ENCODE measurements around the gene UNC5A.

DNA sequence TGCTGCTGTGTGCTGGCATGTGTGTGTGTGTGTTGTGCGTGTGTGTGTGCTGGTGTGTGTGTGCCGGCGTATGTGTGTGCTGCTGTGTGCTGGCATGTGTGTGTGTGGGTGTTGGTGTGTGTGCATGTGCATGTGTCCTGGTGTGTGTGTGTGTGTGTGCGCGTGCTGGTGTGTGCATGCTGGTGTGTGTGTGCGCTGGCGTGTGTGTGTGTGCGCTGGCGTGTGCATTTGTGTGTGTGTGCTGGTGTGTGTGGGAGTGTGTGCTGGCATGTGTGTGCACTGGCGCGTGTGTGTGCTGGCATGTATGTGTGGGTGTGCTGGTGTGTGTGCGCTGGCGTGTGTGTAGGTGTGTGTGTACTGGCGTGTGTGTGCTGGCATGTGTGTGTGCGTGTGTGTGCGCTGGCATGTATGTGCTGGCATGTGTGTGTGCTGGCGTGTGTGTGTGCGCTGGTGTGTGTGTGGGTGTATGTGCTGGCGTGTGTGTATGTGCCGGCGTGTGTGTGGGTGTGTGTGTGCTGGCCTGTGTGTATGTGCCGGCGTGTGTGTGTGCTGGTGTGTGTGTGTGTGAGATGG is 20.1 kb downstream of the UNC5A start:
- no peak for TF ChIP-seq CTCF (IDR thresholded peaks at IDR 0.05)
- no peak for TF ChIP-seq POLR2A (IDR thresholded peaks at IDR 0.05)
